Activated T-helper 1 cell treated with anti-CD3 and anti-CD28 coated beads, Interleukin-2, amount 50 U/mL, for 16 hours (primary cell): ENCODE data around the gene ZNF469.
"Not testable (repeated sequence)": the region's sequence is repeated elsewhere in the genome, so short reads cannot be mapped to it uniquely, and the experiment has no call there.

Source experiments
- DNase-seq, 2 donors: peaks; one replicate each; pipeline ENCODE4 v3.0.0-alpha.2; 2020; ENCODE audit warnings: low read depth in 1 of 2, low spot score in 1 of 2

The ZNF469 gene

GRCh38 chr16:88410297-88410968, 27.7 kb downstream of the ZNF469 start:
- not testable (repeated sequence) for DNase-seq

GRCh38 chr16:88411951-88412576, 29.3 kb downstream of the ZNF469 start:
- DNase-seq, result no peak

- no peak for DNase-seq
These were observed 30.0 kb downstream of the ZNF469 start for GRCh38 chr16:88412766-88413165.

- no peak for DNase-seq
These were observed 30.5 kb downstream of the ZNF469 start for GRCh38 chr16:88413231-88413630.

GRCh38 chr16:88413631-88414030, 30.9 kb downstream of the ZNF469 start:
- DNase-seq, result no peak

GRCh38 chr16:88414521-88415380, 32.0 kb downstream of the ZNF469 start:
- no peak for DNase-seq

- DNase-seq, result no peak
These were observed 32.6 kb downstream of the ZNF469 start for GRCh38 chr16:88415381-88415705.

GRCh38 chr16:88415713-88416323, 33.1 kb downstream of the ZNF469 start:
- no peak for DNase-seq

GRCh38 chr16:88416686-88417085, 33.9 kb downstream of the ZNF469 start:
- DNase-seq, result no peak

GRCh38 chr16:88417684-88418476, 35.1 kb downstream of the ZNF469 start:
- no peak for DNase-seq

GRCh38 chr16:88418869-88419268, 36.1 kb downstream of the ZNF469 start:
- DNase-seq, result no peak

GRCh38 chr16:88419790-88420189, 37.0 kb downstream of the ZNF469 start:
- no peak for DNase-seq

GRCh38 chr16:88420496-88420895, 37.7 kb downstream of the ZNF469 start:
- DNase-seq, result no peak

GRCh38 chr16:88421301-88421700, 38.5 kb downstream of the ZNF469 start:
- DNase-seq, result no peak

- no peak for DNase-seq
These were observed 39.2 kb downstream of the ZNF469 start for GRCh38 chr16:88421871-88422433.

- no peak for DNase-seq
These were observed 40.1 kb downstream of the ZNF469 start for GRCh38 chr16:88422733-88423447.

GRCh38 chr16:88423448-88423850, 40.7 kb downstream of the ZNF469 start:
- DNase-seq, result no peak

GRCh38 chr16:88424587-88425235, 42.0 kb downstream of the ZNF469 start:
- no peak for DNase-seq

GRCh38 chr16:88426018-88426417, 43.3 kb downstream of the ZNF469 start:
- DNase-seq, result no peak
